ENCODE data around the gene GUCY1A1. TPM values are rescaled to one million over a fixed set of nuclear protein-coding genes. Genes with fewer than 3 reads are reported as not detected.

GUCY1A1 gene
- total RNA-seq, 1 experiment from 2014 or later: 0.20 TPM

- Mint-ChIP-seq H3K27me3 (ENCODE audit: low read depth) (no peaks in the 10 kb centered on the region), H3K4me1 (peaks cover 9% of the 10 kb centered on the region), H3K36me3 (no peaks in the 10 kb centered on the region), H3K9me3 (no peaks in the 10 kb centered on the region), H3K4me3 (no peak overlapping the region), H3K27ac (no peak overlapping the region)
- CTCF ChIA-PET: interaction anchor here (1.1 kb wide), 1 partner anchor 83 kb away, joined by 3 read pairs; no protein-coding TSS in a partner anchor
- TF ChIP-seq AR (CRISPR knock-in tag; IDR thresholded peaks at IDR 0.05): no peak
- TF ChIP-seq USF2 (CRISPR knock-in tag; IDR thresholded peaks at IDR 0.05): no peak
- no peak for TF ChIP-seq CTCF (IDR thresholded peaks at IDR 0.05)
- no peak for TF ChIP-seq GRHL2 (CRISPR knock-in tag; IDR thresholded peaks at IDR 0.05; ENCODE audit: insufficient replicate concordance, severe bottlenecking)
- no peak for TF ChIP-seq HMGA2 (CRISPR knock-in tag; IDR thresholded peaks at IDR 0.05)
- no peak for TF ChIP-seq MAX (CRISPR knock-in tag; IDR thresholded peaks at IDR 0.05)
- TF ChIP-seq SOX15 (CRISPR knock-in tag; IDR thresholded peaks at IDR 0.05): no peak
- no peak for TF ChIP-seq GABPB1 (CRISPR knock-in tag; IDR thresholded peaks at IDR 0.05)
- no peak for TF ChIP-seq ATF3 (CRISPR knock-in tag; conservative IDR thresholded peaks at IDR 0.05)
- no peak for TF ChIP-seq TEAD1 (CRISPR knock-in tag; IDR thresholded peaks at IDR 0.05)
- POLR2A ChIA-PET: no interaction called here
- no peak for DNase-seq (ENCODE audit: low spot score)
- ATAC-seq: no peak
Observed at GRCh38 chr4:155704841-155705404, 38.3 kb downstream of the GUCY1A1 start.

GRCh38 chr4:155705664-155706063 is 39.0 kb downstream of the GUCY1A1 start:
- no peak for TF ChIP-seq GRHL2 (CRISPR knock-in tag; IDR thresholded peaks at IDR 0.05; ENCODE audit: insufficient replicate concordance, severe bottlenecking)
- TF ChIP-seq ZNF423 (CRISPR knock-in tag; IDR thresholded peaks at IDR 0.05): no peak
- no peak for TF ChIP-seq IRF2 (CRISPR knock-in tag; IDR thresholded peaks at IDR 0.05; ENCODE audit: borderline replicate concordance, low read depth)
- TF ChIP-seq NFE2L1 (CRISPR knock-in tag; IDR thresholded peaks at IDR 0.05): no peak
- no peak for TF ChIP-seq RORB (CRISPR knock-in tag; IDR thresholded peaks at IDR 0.05)
- TF ChIP-seq MAX (CRISPR knock-in tag; IDR thresholded peaks at IDR 0.05): no peak
- CTCF ChIA-PET: interaction anchor here (1.1 kb wide), 1 partner anchor 82 kb away, joined by 3 read pairs; no protein-coding TSS in a partner anchor
- POLR2A ChIA-PET: no interaction called here
- Mint-ChIP-seq H3K9me3 (no peaks in the 10 kb centered on the region), H3K27ac (no peak overlapping the region), H3K4me1 (peaks cover 9% of the 10 kb centered on the region), H3K27me3 (ENCODE audit: low read depth) (no peaks in the 10 kb centered on the region), H3K4me3 (no peak overlapping the region), H3K36me3 (no peaks in the 10 kb centered on the region)
- ATAC-seq (no peak), DNase-seq (ENCODE audit: low spot score) (no peak)

- ATAC-seq (no peak), DNase-seq (ENCODE audit: low spot score) (no peak)
- H3K9me3 Mint-ChIP-seq: no peaks in the 10 kb centered on the region
- TF ChIP-seq E2F1 (CRISPR knock-in tag; IDR thresholded peaks at IDR 0.05): no peak
- no peaks in the 10 kb centered on the region for H3K36me3 Mint-ChIP-seq
- H3K4me3 Mint-ChIP-seq: no peak overlapping the region
- H3K27me3 Mint-ChIP-seq (ENCODE audit: low read depth): no peaks in the 10 kb centered on the region
- H3K4me1 Mint-ChIP-seq: peaks cover 9% of the 10 kb centered on the region
- H3K27ac Mint-ChIP-seq: no peak overlapping the region
- POLR2A ChIA-PET: no interaction called here
- CTCF ChIA-PET: no interaction called here
Observed at GRCh38 chr4:155706147-155706546, 39.5 kb downstream of the GUCY1A1 start.

Data from WTC11 (cell line).